Loucy (cell line): ENCODE results near the gene PCDHGA3.

Experiments used
- H2AFZ ChIP-seq: fragments of 200-600 bp; sonication (generic); 2 replicates; pipeline ENCODE4 v1.6.0; 2016; ENCODE audit warnings: antibody characterized with exemption, mild to moderate bottlenecking, low read length, moderate library complexity
- H3F3A ChIP-seq: fragments of 200-600 bp; 2 replicates; pipeline ENCODE4 v1.6.0; 2016; ENCODE audit warnings: antibody characterized with exemption, low read depth, mild to moderate bottlenecking
- H3K27me3 ChIP-seq: fragments of 200-600 bp; sonication (generic); 2 replicates; pipeline ENCODE4 v1.6.1; 2014; ENCODE audit warnings: low read length, mild to moderate bottlenecking; ENCODE audit not compliant: insufficient read depth, poor library complexity, severe bottlenecking
- H3K36me3 ChIP-seq: fragments of 200-600 bp; sonication (generic); 2 replicates; pipeline ENCODE4 v1.6.1; 2016; ENCODE audit warnings: low read length; ENCODE audit not compliant: insufficient read depth
- H3K4me1 ChIP-seq: fragments of 200-600 bp; sonication (generic); 2 replicates; pipeline ENCODE4 v1.5.1; 2014; ENCODE audit warnings: low read length, mild to moderate bottlenecking; ENCODE audit not compliant: insufficient read depth, poor library complexity, severe bottlenecking
- H3K4me2 ChIP-seq: fragments of 200-600 bp; sonication (generic); 2 replicates; pipeline ENCODE4 v1.6.0; 2014; ENCODE audit warnings: antibody characterized with exemption, low read length, low read depth, mild to moderate bottlenecking; ENCODE audit not compliant: poor library complexity, severe bottlenecking
- H3K4me3 ChIP-seq: fragments of 200-600 bp; sonication (generic); 2 replicates; pipeline ENCODE4 v1.5.1; 2014; ENCODE audit warnings: low read length, mild to moderate bottlenecking, mixed read lengths; ENCODE audit not compliant: poor library complexity, severe bottlenecking
- H3K79me2 ChIP-seq: fragments of 200-600 bp; sonication (generic); 2 replicates; pipeline ENCODE4 v1.6.1; 2014; ENCODE audit warnings: low read length; ENCODE audit not compliant: insufficient read depth
- H3K9ac ChIP-seq: fragments of 200-600 bp; sonication (generic); 2 replicates; pipeline ENCODE4 v1.6.0; 2014; ENCODE audit warnings: mild to moderate bottlenecking, low read depth, low read length, moderate library complexity; ENCODE audit not compliant: poor library complexity, severe bottlenecking
- H3K9me2 ChIP-seq: fragments of 200-600 bp; sonication (generic); replicated peaks from 2 replicates; pipeline ENCODE4 v1.6.1; 2016; ENCODE audit warnings: low read depth, low read length, mixed read lengths
- H3K9me3 ChIP-seq: fragments of 200-600 bp; sonication (generic); 2 replicates; pipeline ENCODE4 v1.6.1; 2014; ENCODE audit warnings: mild to moderate bottlenecking, antibody characterized with exemption, low read length, low read depth; ENCODE audit not compliant: insufficient read depth
- H4K20me1 ChIP-seq: fragments of 200-600 bp; sonication (generic); 2 replicates; pipeline ENCODE4 v1.6.0; 2014; ENCODE audit warnings: antibody characterized with exemption, low read length, mild to moderate bottlenecking; ENCODE audit not compliant: insufficient read depth, poor library complexity, severe bottlenecking
- EZH2phosphoT487 ChIP-seq: fragments of 200-600 bp; IDR thresholded peaks from 2 replicates; pipeline ENCODE4 v1.6.1; 2018; ENCODE audit warnings: antibody characterized with exemption, mild to moderate bottlenecking, moderate library complexity, borderline replicate concordance
- TF ChIP-seq, protein P1 (sequence below): fragments of 200-600 bp; sonication (generic); conservative IDR thresholded peaks from 2 replicates; pipeline ENCODE4 v1.5.1; 2014; ENCODE audit warnings: mild to moderate bottlenecking, antibody characterized with exemption, low read length

PCDHGA3 gene

DNA sequence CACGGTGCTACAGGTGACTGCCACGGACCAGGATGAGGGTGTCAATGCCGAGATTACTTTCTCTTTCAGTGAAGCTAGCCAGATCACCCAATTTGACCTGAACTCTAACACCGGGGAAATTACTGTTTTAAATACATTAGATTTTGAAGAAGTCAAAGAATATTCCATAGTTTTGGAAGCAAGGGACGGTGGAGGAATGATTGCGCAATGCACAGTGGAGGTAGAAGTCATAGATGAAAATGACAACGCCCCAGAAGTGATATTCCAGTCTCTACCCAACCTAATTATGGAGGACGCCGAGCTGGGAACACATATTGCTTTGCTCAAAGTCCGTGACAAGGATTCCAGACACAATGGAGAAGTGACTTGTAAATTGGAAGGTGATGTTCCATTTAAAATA is 45.0 kb downstream of the PCDHGA3 start:
- H3K4me3 ChIP-seq: no peak overlapping the region
- H3K79me2 ChIP-seq: no peaks in the 10 kb centered on the region
- no peaks in the 10 kb centered on the region for H3K36me3 ChIP-seq
- no peak overlapping the region for H3K9ac ChIP-seq
- no peak overlapping the region for H2AFZ ChIP-seq
- no peaks in the 10 kb centered on the region for H3K9me3 ChIP-seq
- TF ChIP-seq EZH2phosphoT487: no peak
- TF ChIP-seq, protein P1, sequence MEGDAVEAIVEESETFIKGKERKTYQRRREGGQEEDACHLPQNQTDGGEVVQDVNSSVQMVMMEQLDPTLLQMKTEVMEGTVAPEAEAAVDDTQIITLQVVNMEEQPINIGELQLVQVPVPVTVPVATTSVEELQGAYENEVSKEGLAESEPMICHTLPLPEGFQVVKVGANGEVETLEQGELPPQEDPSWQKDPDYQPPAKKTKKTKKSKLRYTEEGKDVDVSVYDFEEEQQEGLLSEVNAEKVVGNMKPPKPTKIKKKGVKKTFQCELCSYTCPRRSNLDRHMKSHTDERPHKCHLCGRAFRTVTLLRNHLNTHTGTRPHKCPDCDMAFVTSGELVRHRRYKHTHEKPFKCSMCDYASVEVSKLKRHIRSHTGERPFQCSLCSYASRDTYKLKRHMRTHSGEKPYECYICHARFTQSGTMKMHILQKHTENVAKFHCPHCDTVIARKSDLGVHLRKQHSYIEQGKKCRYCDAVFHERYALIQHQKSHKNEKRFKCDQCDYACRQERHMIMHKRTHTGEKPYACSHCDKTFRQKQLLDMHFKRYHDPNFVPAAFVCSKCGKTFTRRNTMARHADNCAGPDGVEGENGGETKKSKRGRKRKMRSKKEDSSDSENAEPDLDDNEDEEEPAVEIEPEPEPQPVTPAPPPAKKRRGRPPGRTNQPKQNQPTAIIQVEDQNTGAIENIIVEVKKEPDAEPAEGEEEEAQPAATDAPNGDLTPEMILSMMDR: no peak
- no peak overlapping the region for H3K4me2 ChIP-seq
- H4K20me1 ChIP-seq: no peaks in the 10 kb centered on the region
- H3K4me1 ChIP-seq: no peaks in the 10 kb centered on the region
- no peaks in the 10 kb centered on the region for H3K27me3 ChIP-seq
- no peaks in the 10 kb centered on the region for H3F3A ChIP-seq
- no peaks in the 10 kb centered on the region for H3K9me2 ChIP-seq

DNA sequence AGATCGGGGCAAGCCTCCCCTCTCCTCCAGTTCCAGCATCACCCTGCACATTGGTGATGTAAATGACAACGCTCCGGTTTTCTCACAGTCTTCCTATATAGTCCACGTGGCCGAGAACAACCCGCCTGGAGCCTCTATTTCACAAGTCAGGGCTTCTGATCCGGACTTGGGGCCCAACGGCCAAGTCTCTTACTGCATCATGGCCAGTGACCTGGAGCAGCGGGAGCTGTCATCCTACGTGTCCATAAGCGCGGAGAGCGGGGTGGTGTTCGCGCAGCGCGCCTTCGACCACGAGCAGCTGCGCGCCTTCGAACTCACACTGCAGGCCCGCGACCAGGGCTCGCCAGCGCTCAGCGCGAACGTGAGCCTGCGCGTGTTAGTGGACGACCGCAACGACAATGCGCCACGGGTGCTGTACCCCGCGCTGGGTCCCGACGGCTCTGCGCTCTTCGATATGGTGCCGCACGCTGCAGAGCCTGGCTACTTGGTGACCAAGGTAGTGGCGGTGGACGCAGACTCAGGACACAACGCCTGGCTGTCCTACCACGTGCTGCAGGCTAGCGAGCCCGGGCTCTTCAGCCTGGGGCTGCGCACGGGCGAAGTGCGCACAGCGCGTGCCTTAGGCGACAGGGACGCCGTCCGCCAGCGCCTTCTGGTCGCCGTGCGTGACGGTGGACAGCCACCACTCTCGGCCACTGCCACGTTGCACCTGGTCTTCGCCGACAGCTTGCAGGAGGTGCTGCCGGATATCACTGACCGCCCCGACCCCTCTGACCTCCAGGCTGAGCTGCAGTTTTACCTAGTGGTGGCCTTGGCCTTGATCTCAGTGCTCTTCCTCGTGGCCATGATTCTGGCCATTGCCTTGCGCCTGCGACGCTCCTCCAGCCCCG is 45.8 kb downstream of the PCDHGA3 start:
- TF ChIP-seq, protein P1: no peak
- no peak for TF ChIP-seq EZH2phosphoT487
- no peaks in the 10 kb centered on the region for H3K9me3 ChIP-seq
- H3F3A ChIP-seq: no peaks in the 10 kb centered on the region
- no peaks in the 10 kb centered on the region for H3K36me3 ChIP-seq
- H3K4me1 ChIP-seq: no peaks in the 10 kb centered on the region
- no peaks in the 10 kb centered on the region for H3K9me2 ChIP-seq
- H4K20me1 ChIP-seq: no peaks in the 10 kb centered on the region
- no peaks in the 10 kb centered on the region for H3K79me2 ChIP-seq
- no peak overlapping the region for H3K4me3 ChIP-seq
- no peak overlapping the region for H3K4me2 ChIP-seq
- no peak overlapping the region for H3K9ac ChIP-seq
- no peaks in the 10 kb centered on the region for H3K27me3 ChIP-seq
- no peak overlapping the region for H2AFZ ChIP-seq

DNA sequence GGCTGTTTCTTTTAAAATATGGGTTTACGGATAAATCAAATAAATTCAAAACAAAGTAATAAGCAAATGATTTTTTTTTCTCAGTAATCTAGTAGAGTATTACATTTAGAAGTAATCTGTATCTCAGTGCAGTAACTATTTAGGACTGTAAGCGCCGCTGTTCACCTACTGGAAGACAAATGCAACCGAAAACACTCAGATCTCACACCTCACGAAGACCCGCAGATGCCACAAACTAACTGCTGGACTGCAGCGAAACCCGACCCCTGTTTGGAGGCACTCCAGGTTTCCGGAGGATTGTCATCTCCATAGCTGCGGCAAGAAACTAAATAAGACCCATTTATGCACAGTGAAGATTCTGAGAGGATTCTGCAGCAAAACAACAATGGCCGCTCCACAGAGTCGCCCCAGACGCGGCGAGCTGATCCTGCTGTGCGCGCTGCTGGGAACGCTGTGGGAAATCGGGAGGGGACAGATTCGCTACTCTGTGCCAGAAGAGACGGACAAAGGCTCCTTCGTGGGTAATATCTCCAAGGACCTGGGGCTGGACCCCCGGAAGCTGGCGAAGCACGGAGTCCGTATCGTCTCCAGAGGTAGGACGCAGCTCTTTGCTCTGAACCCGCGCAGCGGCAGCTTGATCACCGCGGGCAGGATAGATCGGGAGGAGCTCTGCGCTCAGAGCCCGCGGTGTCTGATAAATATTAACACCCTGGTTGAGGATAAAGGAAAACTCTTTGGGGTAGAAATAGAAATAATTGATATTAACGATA is 49.0 kb downstream of the PCDHGA3 start, which contains the start of gene PCDHGA8:
Gene PCDHGA8, plus strand, starts transcription at position 205 of the 770 bp plus-strand sequence. Its CDS starts 181 bp downstream, at position 386.
- Histone ChIP-seq H3K4me3 (no peak within 1 kb of the TSS), H3K4me2 (no peak within 1 kb of the TSS)

More for the DNA sequence above, 49.0 kb downstream of the PCDHGA3 start, which contains the start of gene PCDHGA8:
- Histone ChIP-seq H3K4me1 (no peaks in the 10 kb centered on the region), H2AFZ (no peak within 1 kb of the TSS), H3K9me3 (no peaks in the 10 kb centered on the region), H3F3A (no peaks in the 10 kb centered on the region), H3K9me2 (no peaks in the 10 kb centered on the region), H4K20me1 (no peaks in the 10 kb centered on the region), H3K79me2 (no peaks in the 10 kb centered on the region), H3K9ac (no peak within 1 kb of the TSS), H3K27me3 (no peaks in the 10 kb centered on the region), H3K36me3 (no peaks in the 10 kb centered on the region)
- TF ChIP-seq, protein P1: peak; percentile 56
- no peak for TF ChIP-seq EZH2phosphoT487
